K562 (cell line): ENCODE results near the gene PTP4A2. TPM values are rescaled to one million over a fixed set of nuclear protein-coding genes. Genes with fewer than 3 reads are reported as not detected.

Source experiments
- ATAC-seq: fragments of 200-7000 bp; cut with Tn5 transposase; 3 replicates; pipeline ENCODE4 v1.9.1; 2020; ENCODE audit warnings: moderate library complexity
- BruUV-seq: library from RNA; stranded (reverse); fragments of 400-500 nt; replicated peaks from 2 replicates; lab custom pipeline; 2021; lab: Mats Ljungman, UMichigan
- CTCF ChIA-PET: fragments of 300-600 bp; formaldehyde crosslinking; extraction: SDS; loops from one replicate; lab custom pipeline; 2021; ENCODE audit warnings: low intra/inter-chr PET ratio; lab: Yijun Ruan, JAX
- POLR2A ChIA-PET: fragments of 300-600, 350-650 bp; sonication (Branson Sonifier 250); formaldehyde crosslinking; extraction: SDS; loops from one replicate; lab custom pipeline; 2021; ENCODE audit warnings: antibody characterized with exemption, inconsistent platforms; lab: Yijun Ruan, JAX
- DNase-seq, 4 experiments: peaks; one replicate each; pipeline versions ENCODE4 v3.0.0 to v3.0.0-alpha.2; 2011 to 2018; ENCODE audit warnings: low spot score in 3 of 4, mixed read lengths in 3 of 4; ENCODE audit errors: extremely low read depth in 1 of 4
- FAIRE-seq: peaks from 2 replicates; lab custom pipeline; 2011; peaks lifted over from hg19 to GRCh38; lab: Jason Lieb, UNC
- H2AFZ ChIP-seq: 2 replicates; pipeline ENCODE4 v1.6.0; 2011; ENCODE audit warnings: low read depth, low read length, control low read depth, inconsistent platforms
- H3K27ac ChIP-seq: fragments of 200-600 bp; 3 replicates; pipeline ENCODE4 v1.8.0; 2011; ENCODE audit warnings: low read depth, mild to moderate bottlenecking, control low read depth, inconsistent platforms, low read length, moderate library complexity, mixed read lengths; ENCODE audit errors: extremely low read depth
- H3K27me3 ChIP-seq, 2 experiments: fragments of 300-600 bp in 1 of 2; 2 replicates in 1 of 2; 3 replicates in 1 of 2; pipeline versions ENCODE4 v1.6.0 to v1.8.0; 2011; ENCODE audit warnings: inconsistent platforms in 2 of 2, low read length in 2 of 2, mild to moderate bottlenecking in 1 of 2, mixed read lengths in 1 of 2, moderate library complexity in 1 of 2; ENCODE audit not compliant: control insufficient read depth in 2 of 2, insufficient read depth in 2 of 2
- H3K36me3 ChIP-seq: fragments of 300-600 bp; 3 replicates; pipeline ENCODE4 v1.8.0; 2011; ENCODE audit warnings: mild to moderate bottlenecking, low read length, inconsistent platforms; ENCODE audit not compliant: control insufficient read depth, insufficient read depth
- H3K4me1 ChIP-seq, 2 experiments: fragments of 200-600 bp in 1 of 2; replicated peaks in 1 of 2; 2 replicates in 1 of 2; 3 replicates in 1 of 2; pipeline versions ENCODE4 v1.5.1 to v1.8.0; 2011; ENCODE audit warnings: inconsistent platforms in 2 of 2, low read length in 2 of 2, mild to moderate bottlenecking in 1 of 2, mixed read lengths in 1 of 2, moderate library complexity in 1 of 2; ENCODE audit not compliant: control insufficient read depth in 2 of 2, insufficient read depth in 2 of 2
- H3K4me2 ChIP-seq: 2 replicates; pipeline ENCODE4 v1.6.1; 2011; ENCODE audit warnings: low read length, control low read depth, inconsistent platforms, mixed read lengths; ENCODE audit not compliant: insufficient read depth
- H3K4me3 ChIP-seq: fragments of 200-600 bp; sonication (generic), shearing (Covaris generic); 2 replicates; pipeline ENCODE4 v1.5.1; 2016; ENCODE audit warnings: control low read depth, inconsistent platforms
- H3K79me2 ChIP-seq: fragments of 200-600 bp; 3 replicates; pipeline ENCODE4 v1.8.0; 2011; ENCODE audit warnings: low read length, inconsistent platforms; ENCODE audit not compliant: control insufficient read depth, insufficient read depth
- H3K9ac ChIP-seq, 2 experiments: 2 replicates each; pipeline versions ENCODE4 v1.6.0 to v1.6.1; 2011; ENCODE audit warnings: low read depth in 2 of 2, low read length in 2 of 2, control low read depth in 1 of 2, inconsistent platforms in 1 of 2, mild to moderate bottlenecking in 1 of 2, mixed read lengths in 1 of 2; ENCODE audit not compliant: insufficient read depth in 1 of 2
- H3K9me1 ChIP-seq: one replicate; pipeline ENCODE4 v1.6.0; 2011; ENCODE audit warnings: inconsistent platforms, mild to moderate bottlenecking, low read length, moderate library complexity; ENCODE audit not compliant: control insufficient read depth, insufficient read depth
- H3K9me3 ChIP-seq: replicated peaks from 2 replicates; pipeline ENCODE4 v1.5.1; 2011; ENCODE audit warnings: low read depth, low read length, inconsistent platforms; ENCODE audit not compliant: control insufficient read depth, insufficient read depth
- H4K20me1 ChIP-seq: replicated peaks from 2 replicates; pipeline ENCODE4 v1.6.1; 2011; ENCODE audit warnings: low read length, inconsistent platforms, mixed read lengths; ENCODE audit not compliant: control insufficient read depth, insufficient read depth
- ARHGAP35 ChIP-seq: fragments of 450-650 bp; IDR thresholded peaks from 2 replicates; pipeline ENCODE4 v1.6.1; 2018; ENCODE audit not compliant: partially characterized antibody
- E2F6 ChIP-seq, 2 experiments: IDR thresholded peaks; 2 replicates each; pipeline ENCODE4 v1.6.1; 2011; ENCODE audit warnings: borderline replicate concordance in 1 of 2, control low read depth in 1 of 2, low read depth in 1 of 2, low read length in 1 of 2, mild to moderate bottlenecking in 1 of 2, mixed read lengths in 1 of 2, moderate library complexity in 1 of 2; ENCODE audit not compliant: insufficient read depth in 1 of 2, insufficient read length in 1 of 2, poor library complexity in 1 of 2, severe bottlenecking in 1 of 2; ENCODE audit errors: extremely low read depth in 1 of 2
- IFI16 ChIP-seq: fragments of 250-450 bp; sonication (Bioruptor Pico); IDR thresholded peaks from 2 replicates; pipeline ENCODE4 v2.1.2; 2022; ENCODE audit warnings: mild to moderate bottlenecking, inconsistent platforms
- KDM2B ChIP-seq: fragments of 250-450 bp; sonication (Bioruptor Pico); IDR thresholded peaks from 2 replicates; pipeline ENCODE4 v1.8.0; 2021; ENCODE audit warnings: mild to moderate bottlenecking, moderate library complexity
- MEF2A ChIP-seq: IDR thresholded peaks from 2 replicates; pipeline ENCODE4 v1.6.1; 2011; ENCODE audit warnings: low read depth, mild to moderate bottlenecking, low read length, moderate library complexity; ENCODE audit not compliant: control insufficient read depth
- MIER1 ChIP-seq: fragments of 450-650 bp; IDR thresholded peaks from 2 replicates; pipeline ENCODE4 v1.6.1; 2016; ENCODE audit warnings: antibody characterized with exemption, mild to moderate bottlenecking, low read depth
- SOX6 ChIP-seq: fragments of 450-650 bp; IDR thresholded peaks from 2 replicates; pipeline ENCODE4 v1.6.1; 2014; ENCODE audit warnings: mild to moderate bottlenecking
- TSHZ1 ChIP-seq: fragments of 250-450 bp; sonication (Bioruptor Pico); IDR thresholded peaks from 2 replicates; pipeline ENCODE4 v1.4.0; 2020; ENCODE audit warnings: mild to moderate bottlenecking, moderate library complexity
- ZNF407 ChIP-seq: fragments of 450-650 bp; IDR thresholded peaks from 2 replicates; pipeline ENCODE4 v1.6.1; 2016; ENCODE audit warnings: low read depth
- WGBS: fragments of 100-300 bp; shearing (Covaris generic); methylation state at CpG from one replicate; pipeline ENCODE4 v1.1.6; 2016; ENCODE audit warnings: low coverage, mixed read lengths; ENCODE audit not compliant: insufficient coverage; ENCODE audit errors: missing lambda C conversion rate; 5-methylcytosine and 5-hydroxymethylcytosine counted together
- in situ Hi-C: fragments of 300-500 bp; cut with MboI; formaldehyde crosslinking; loops from 4 replicates; pipeline ENCODE4 v1.15.0; 2018; ENCODE audit warnings: inconsistent platforms, mixed read lengths
- intact Hi-C: fragments of 100-400 bp; cut with micrococcal nuclease; formaldehyde crosslinking; loops from 2 replicates; pipeline ENCODE4 v1.14.2; 2022
- polyA plus RNA-seq, 8 experiments: library from polyadenylated mRNA; depleted of rRNA in 4 of 8; stranded (reverse) in 5 of 8; unstranded in 3 of 8; fragments of >200 nt; fragmentation: Nextera tagmentation in 2 of 8; fragmentation: Illumina TruSeq in 1 of 8; extraction: Ambion mirVana in 2 of 8; extraction: Trizol in 1 of 8; gene quantifications; 2 replicates each; pipeline versions ENCODE4 v1.2.1 to v1.2.3, GENCODE V29; 2011 to 2014; ENCODE audit warnings: inconsistent platforms in 1 of 8, missing spikeins in 1 of 8
- total RNA-seq, 7 experiments: library from RNA; depleted of rRNA in 6 of 7; stranded (reverse); fragments of >200 nt in 6 of 7; fragmentation: Illumina TruSeq in 2 of 7; extraction: Trizol in 2 of 7; gene quantifications; 2 replicates each; pipeline versions ENCODE4 v1.2.1 to v1.2.3, GENCODE V29; 2011 to 2021; ENCODE audit warnings: low replicate concordance in 1 of 7

PTP4A2 gene
- total and polyA plus RNA-seq, 9 of the 15 experiments (the other 6 are each of a cell fraction or from before 2014, with no cell fraction given) = 197 to 870 (median 480) TPM

- intact Hi-C loops (loop anchor here (5.0 kb wide), 2 partner anchors 85 to 120 kb away; partner anchors contain the start of gene SPOCD1), in situ Hi-C loops (no loop called here)
- no peak overlapping the region for H2AFZ ChIP-seq
- no peaks in the 10 kb centered on the region for H3K27me3 ChIP-seq
- peaks cover 33% of the 10 kb centered on the region for H3K36me3 ChIP-seq
- POLR2A ChIA-PET = interaction anchor here (1.4 to 9.6 kb wide), 4 partner anchors 10 to 21 kb away, joined by 3 to 132 read pairs (median 12); no protein-coding TSS in a partner anchor
- CTCF ChIA-PET = interaction anchor here (4.1 kb wide), 1 partner anchor 27 kb away, joined by 28 read pairs; no protein-coding TSS in a partner anchor
- peaks cover 68% of the 10 kb centered on the region for H3K79me2 ChIP-seq
- no peak for FAIRE-seq
- H3K4me1 ChIP-seq = peaks cover 48 to 54% of the 10 kb centered on the region in 2 experiments
- peak overlapping the region; percentile 96 to 99 for H3K9ac ChIP-seq
- no peak for ATAC-seq
- peak overlapping the region; percentile 100 for H3K4me2 ChIP-seq
- H3K9me3 ChIP-seq = no peaks in the 10 kb centered on the region
- H3K27ac ChIP-seq = peak overlapping the region; percentile 94
- WGBS = 0% methylated on average over 2 of the region's 2 CpGs
- H3K9me1 ChIP-seq = no peaks in the 10 kb centered on the region
- H3K4me3 ChIP-seq = peak overlapping the region; percentile 82
- TSS peak; percentile 63 for BruUV-seq
- peaks cover 55% of the 10 kb centered on the region for H4K20me1 ChIP-seq
- no peak for DNase-seq
- TF ChIP-seq E2F6 (IDR thresholded peaks at IDR 0.05; ENCODE audit: borderline replicate concordance in 1 of 2, extremely low read depth in 1 of 2, insufficient read depth in 1 of 2, insufficient read length in 1 of 2, low read depth in 1 of 2, low read length in 1 of 2, poor library complexity in 1 of 2, severe bottlenecking in 1 of 2) = no peak
- 0 out of 2 replicates have a peak, but pooled peaks have one; percentile 2 for TF ChIP-seq MIER1
- no peak for TF ChIP-seq SOX6
- no peak for TF ChIP-seq ARHGAP35
- TF ChIP-seq MEF2A = no peak
- no peak for TF ChIP-seq TSHZ1 (CRISPR knock-in tag)
- no peak for TF ChIP-seq KDM2B (CRISPR knock-in tag)
- TF ChIP-seq ZNF407 = no peak
- no peak for TF ChIP-seq IFI16 (CRISPR knock-in tag)
Measured at GRCh38 chr1:31936981-31937299, 1.2 kb downstream of the PTP4A2 start.
